K562 (cell line): Measurements from ENCODE around the gene LRP10. TPM values are rescaled to one million over a fixed set of nuclear protein-coding genes. Genes with fewer than 3 reads are reported as not detected.

ENCODE experiments used
- ATAC-seq: fragments of 200-7000 bp; cut with Tn5 transposase; 3 replicates; pipeline ENCODE4 v1.9.1; 2020; ENCODE audit warnings: moderate library complexity
- BruUV-seq: library from RNA; stranded (reverse); fragments of 400-500 nt; replicated peaks from 2 replicates; lab custom pipeline; 2021; lab: Mats Ljungman, UMichigan
- CTCF ChIA-PET: fragments of 300-600 bp; formaldehyde crosslinking; extraction: SDS; loops from one replicate; lab custom pipeline; 2021; ENCODE audit warnings: low intra/inter-chr PET ratio; lab: Yijun Ruan, JAX
- POLR2A ChIA-PET: fragments of 300-600, 350-650 bp; sonication (Branson Sonifier 250); formaldehyde crosslinking; extraction: SDS; loops from one replicate; lab custom pipeline; 2021; ENCODE audit warnings: antibody characterized with exemption, inconsistent platforms; lab: Yijun Ruan, JAX
- DNase-seq, 4 experiments: peaks; one replicate each; pipeline versions ENCODE4 v3.0.0 to v3.0.0-alpha.2; 2011 to 2018; ENCODE audit warnings: low spot score in 3 of 4, mixed read lengths in 3 of 4; ENCODE audit errors: extremely low read depth in 1 of 4
- FAIRE-seq: peaks from 2 replicates; lab custom pipeline; 2011; peaks lifted over from hg19 to GRCh38; lab: Jason Lieb, UNC
- H2AFZ ChIP-seq: 2 replicates; pipeline ENCODE4 v1.6.0; 2011; ENCODE audit warnings: low read depth, low read length, control low read depth, inconsistent platforms
- H3K27ac ChIP-seq: fragments of 200-600 bp; 3 replicates; pipeline ENCODE4 v1.8.0; 2011; ENCODE audit warnings: low read depth, mild to moderate bottlenecking, control low read depth, inconsistent platforms, low read length, moderate library complexity, mixed read lengths; ENCODE audit errors: extremely low read depth
- H3K27me3 ChIP-seq, 2 experiments: fragments of 300-600 bp in 1 of 2; 2 replicates in 1 of 2; 3 replicates in 1 of 2; pipeline versions ENCODE4 v1.6.0 to v1.8.0; 2011; ENCODE audit warnings: inconsistent platforms in 2 of 2, low read length in 2 of 2, mild to moderate bottlenecking in 1 of 2, mixed read lengths in 1 of 2, moderate library complexity in 1 of 2; ENCODE audit not compliant: control insufficient read depth in 2 of 2, insufficient read depth in 2 of 2
- H3K36me3 ChIP-seq: fragments of 300-600 bp; 3 replicates; pipeline ENCODE4 v1.8.0; 2011; ENCODE audit warnings: mild to moderate bottlenecking, low read length, inconsistent platforms; ENCODE audit not compliant: control insufficient read depth, insufficient read depth
- H3K4me1 ChIP-seq, 2 experiments: fragments of 200-600 bp in 1 of 2; replicated peaks in 1 of 2; 2 replicates in 1 of 2; 3 replicates in 1 of 2; pipeline versions ENCODE4 v1.5.1 to v1.8.0; 2011; ENCODE audit warnings: inconsistent platforms in 2 of 2, low read length in 2 of 2, mild to moderate bottlenecking in 1 of 2, mixed read lengths in 1 of 2, moderate library complexity in 1 of 2; ENCODE audit not compliant: control insufficient read depth in 2 of 2, insufficient read depth in 2 of 2
- H3K4me2 ChIP-seq: 2 replicates; pipeline ENCODE4 v1.6.1; 2011; ENCODE audit warnings: low read length, control low read depth, inconsistent platforms, mixed read lengths; ENCODE audit not compliant: insufficient read depth
- H3K4me3 ChIP-seq: fragments of 200-600 bp; sonication (generic), shearing (Covaris generic); 2 replicates; pipeline ENCODE4 v1.5.1; 2016; ENCODE audit warnings: control low read depth, inconsistent platforms
- H3K79me2 ChIP-seq: fragments of 200-600 bp; 3 replicates; pipeline ENCODE4 v1.8.0; 2011; ENCODE audit warnings: low read length, inconsistent platforms; ENCODE audit not compliant: control insufficient read depth, insufficient read depth
- H3K9ac ChIP-seq, 2 experiments: 2 replicates each; pipeline versions ENCODE4 v1.6.0 to v1.6.1; 2011; ENCODE audit warnings: low read depth in 2 of 2, low read length in 2 of 2, control low read depth in 1 of 2, inconsistent platforms in 1 of 2, mild to moderate bottlenecking in 1 of 2, mixed read lengths in 1 of 2; ENCODE audit not compliant: insufficient read depth in 1 of 2
- H3K9me1 ChIP-seq: one replicate; pipeline ENCODE4 v1.6.0; 2011; ENCODE audit warnings: inconsistent platforms, mild to moderate bottlenecking, low read length, moderate library complexity; ENCODE audit not compliant: control insufficient read depth, insufficient read depth
- H3K9me3 ChIP-seq: replicated peaks from 2 replicates; pipeline ENCODE4 v1.5.1; 2011; ENCODE audit warnings: low read depth, low read length, inconsistent platforms; ENCODE audit not compliant: control insufficient read depth, insufficient read depth
- H4K20me1 ChIP-seq: replicated peaks from 2 replicates; pipeline ENCODE4 v1.6.1; 2011; ENCODE audit warnings: low read length, inconsistent platforms, mixed read lengths; ENCODE audit not compliant: control insufficient read depth, insufficient read depth
- ARID1B ChIP-seq: fragments of 450-650 bp; IDR thresholded peaks from 2 replicates; pipeline ENCODE4 v1.6.1; 2016; ENCODE audit warnings: antibody characterized with exemption, mild to moderate bottlenecking, inconsistent platforms
- FOS ChIP-seq: IDR thresholded peaks from 3 replicates; pipeline ENCODE4 v1.6.1; 2011; ENCODE audit not compliant: insufficient read length; ENCODE audit errors: extremely low read depth
- LCOR ChIP-seq: sonication (generic); formaldehyde crosslinking; IDR thresholded peaks from 2 replicates; pipeline ENCODE4 v1.8.0; 2022; ENCODE audit warnings: mild to moderate bottlenecking, missing genetic modification reagents
- MCM7 ChIP-seq, 2 experiments: fragments of 450-650 bp; IDR thresholded peaks; 2 replicates each; pipeline ENCODE4 v1.6.1; 2016 to 2018
- PHTF2 ChIP-seq: fragments of 250-450 bp; sonication (Bioruptor Pico); IDR thresholded peaks from 2 replicates; pipeline ENCODE4 v1.5.0; 2021; ENCODE audit warnings: mild to moderate bottlenecking
- PPARD ChIP-seq: fragments of 250-450 bp; sonication (Bioruptor Pico); IDR thresholded peaks from 2 replicates; pipeline ENCODE4 v1.8.0; 2022; ENCODE audit warnings: inconsistent platforms, mild to moderate bottlenecking, moderate library complexity
- TOE1 ChIP-seq, 2 experiments: fragments of 450-650 bp in 1 of 2; sonication (generic) in 1 of 2; formaldehyde crosslinking in 1 of 2; IDR thresholded peaks; 2 replicates each; pipeline versions ENCODE4 v1.7.1 to v1.8.0; 2016 to 2022; ENCODE audit warnings: borderline replicate concordance in 2 of 2, mild to moderate bottlenecking in 2 of 2, antibody characterized with exemption in 1 of 2, inconsistent platforms in 1 of 2, low read depth in 1 of 2, missing genetic modification reagents in 1 of 2, moderate library complexity in 1 of 2
- ZNF583 ChIP-seq: fragments of 250-450 bp; sonication (Bioruptor Pico); IDR thresholded peaks from 2 replicates; pipeline ENCODE4 v1.4.0; 2020
- ZNF695 ChIP-seq: fragments of 450-650 bp; formaldehyde crosslinking; IDR thresholded peaks from 2 replicates; pipeline ENCODE4 v1.4.0; 2020; ENCODE audit warnings: mild to moderate bottlenecking, moderate library complexity
- WGBS: fragments of 100-300 bp; shearing (Covaris generic); methylation state at CpG from one replicate; pipeline ENCODE4 v1.1.6; 2016; ENCODE audit warnings: low coverage, mixed read lengths; ENCODE audit not compliant: insufficient coverage; ENCODE audit errors: missing lambda C conversion rate; 5-methylcytosine and 5-hydroxymethylcytosine counted together
- in situ Hi-C: fragments of 300-500 bp; cut with MboI; formaldehyde crosslinking; loops from 4 replicates; pipeline ENCODE4 v1.15.0; 2018; ENCODE audit warnings: inconsistent platforms, mixed read lengths
- intact Hi-C: fragments of 100-400 bp; cut with micrococcal nuclease; formaldehyde crosslinking; loops from 2 replicates; pipeline ENCODE4 v1.14.2; 2022
- polyA plus RNA-seq, 8 experiments: library from polyadenylated mRNA; depleted of rRNA in 4 of 8; stranded (reverse) in 5 of 8; unstranded in 3 of 8; fragments of >200 nt; fragmentation: Nextera tagmentation in 2 of 8; fragmentation: Illumina TruSeq in 1 of 8; extraction: Ambion mirVana in 2 of 8; extraction: Trizol in 1 of 8; gene quantifications; 2 replicates each; pipeline versions ENCODE4 v1.2.1 to v1.2.3, GENCODE V29; 2011 to 2014; ENCODE audit warnings: inconsistent platforms in 1 of 8, missing spikeins in 1 of 8
- total RNA-seq, 7 experiments: library from RNA; depleted of rRNA in 6 of 7; stranded (reverse); fragments of >200 nt in 6 of 7; fragmentation: Illumina TruSeq in 2 of 7; extraction: Trizol in 2 of 7; gene quantifications; 2 replicates each; pipeline versions ENCODE4 v1.2.1 to v1.2.3, GENCODE V29; 2011 to 2021; ENCODE audit warnings: low replicate concordance in 1 of 7
- TF ChIP-seq, protein P1 (sequence below): fragments of 250-450 bp; sonication (Bioruptor Pico); IDR thresholded peaks from 2 replicates; pipeline ENCODE4 v1.5.0; 2020; ENCODE audit warnings: mild to moderate bottlenecking, borderline replicate concordance
- TF ChIP-seq, protein P2 (sequence below): fragments of 450-650 bp; IDR thresholded peaks from 2 replicates; pipeline ENCODE4 v1.6.1; 2017; ENCODE audit warnings: antibody characterized with exemption
- TF ChIP-seq, protein P3 (sequence below): fragments of 450-650 bp; IDR thresholded peaks from 2 replicates; pipeline ENCODE4 v1.6.1; 2016; ENCODE audit warnings: mild to moderate bottlenecking

The LRP10 gene
- total and polyA plus RNA-seq, 9 of the 15 experiments (the other 6 are each of a cell fraction or from before 2014, with no cell fraction given) = 1.3 to 45.5 (median 10.9) TPM

DNA sequence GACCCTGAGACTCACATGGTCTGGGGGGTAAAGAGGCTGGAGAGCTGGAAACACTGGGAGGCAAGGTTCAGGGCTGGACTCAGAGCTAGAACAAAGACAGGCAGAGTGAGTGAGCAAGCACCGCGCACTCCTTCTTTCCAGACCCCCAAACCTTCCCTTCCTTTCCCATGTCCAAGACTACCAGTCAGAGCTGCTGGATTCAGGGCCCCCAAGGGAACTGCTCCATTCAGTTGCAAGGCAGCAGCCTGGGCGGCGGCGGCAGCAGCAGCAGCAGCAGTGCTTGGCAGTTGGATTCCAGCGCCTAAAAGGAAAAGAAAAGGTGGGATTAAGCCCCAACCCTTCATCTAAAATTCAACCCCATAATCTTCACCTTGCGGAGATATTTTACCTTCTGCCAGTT lies 30.3 kb downstream of the LRP10 start:
- H3K9me1 ChIP-seq = no peaks in the 10 kb centered on the region
- no peaks in the 10 kb centered on the region for H4K20me1 ChIP-seq
- CTCF ChIA-PET = interaction anchor here (1.2 kb wide), 1 partner anchor 344 kb away, joined by 3 read pairs; no protein-coding TSS in a partner anchor
- H3K36me3 ChIP-seq = peaks cover 74% of the 10 kb centered on the region
- H3K9ac ChIP-seq = no peak overlapping the region
- intact Hi-C loops (no loop called here), in situ Hi-C loops (no loop called here)
- peaks cover 5 to 30% of the 10 kb centered on the region in 2 experiments; a peak in 2 of 5 replicates for H3K4me1 ChIP-seq
- FAIRE-seq (no peak), DNase-seq (no peak), ATAC-seq (no peak)
- WGBS = 95% methylated on average over 7 of the region's 7 CpGs
- TF ChIP-seq LCOR (CRISPR knock-in tag) (no peak), FOS (no peak), TOE1 (IDR thresholded peaks at IDR 0.05; ENCODE audit: borderline replicate concordance) (no peak), TOE1 (CRISPR knock-in tag; IDR thresholded peaks at IDR 0.05; ENCODE audit: borderline replicate concordance, low read depth) (no peak), ZNF695 (CRISPR knock-in tag) (no peak), MCM7 (IDR thresholded peaks at IDR 0.05) (no peak), PPARD (CRISPR knock-in tag) (no peak), ARID1B (no peak), ZNF583 (no peak), PHTF2 (CRISPR knock-in tag) (no peak)
- TF ChIP-seq, protein P1, sequence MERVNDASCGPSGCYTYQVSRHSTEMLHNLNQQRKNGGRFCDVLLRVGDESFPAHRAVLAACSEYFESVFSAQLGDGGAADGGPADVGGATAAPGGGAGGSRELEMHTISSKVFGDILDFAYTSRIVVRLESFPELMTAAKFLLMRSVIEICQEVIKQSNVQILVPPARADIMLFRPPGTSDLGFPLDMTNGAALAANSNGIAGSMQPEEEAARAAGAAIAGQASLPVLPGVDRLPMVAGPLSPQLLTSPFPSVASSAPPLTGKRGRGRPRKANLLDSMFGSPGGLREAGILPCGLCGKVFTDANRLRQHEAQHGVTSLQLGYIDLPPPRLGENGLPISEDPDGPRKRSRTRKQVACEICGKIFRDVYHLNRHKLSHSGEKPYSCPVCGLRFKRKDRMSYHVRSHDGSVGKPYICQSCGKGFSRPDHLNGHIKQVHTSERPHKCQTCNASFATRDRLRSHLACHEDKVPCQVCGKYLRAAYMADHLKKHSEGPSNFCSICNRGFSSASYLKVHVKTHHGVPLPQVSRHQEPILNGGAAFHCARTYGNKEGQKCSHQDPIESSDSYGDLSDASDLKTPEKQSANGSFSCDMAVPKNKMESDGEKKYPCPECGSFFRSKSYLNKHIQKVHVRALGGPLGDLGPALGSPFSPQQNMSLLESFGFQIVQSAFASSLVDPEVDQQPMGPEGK (CRISPR knock-in tag) = no peak
- TF ChIP-seq, protein P2, sequence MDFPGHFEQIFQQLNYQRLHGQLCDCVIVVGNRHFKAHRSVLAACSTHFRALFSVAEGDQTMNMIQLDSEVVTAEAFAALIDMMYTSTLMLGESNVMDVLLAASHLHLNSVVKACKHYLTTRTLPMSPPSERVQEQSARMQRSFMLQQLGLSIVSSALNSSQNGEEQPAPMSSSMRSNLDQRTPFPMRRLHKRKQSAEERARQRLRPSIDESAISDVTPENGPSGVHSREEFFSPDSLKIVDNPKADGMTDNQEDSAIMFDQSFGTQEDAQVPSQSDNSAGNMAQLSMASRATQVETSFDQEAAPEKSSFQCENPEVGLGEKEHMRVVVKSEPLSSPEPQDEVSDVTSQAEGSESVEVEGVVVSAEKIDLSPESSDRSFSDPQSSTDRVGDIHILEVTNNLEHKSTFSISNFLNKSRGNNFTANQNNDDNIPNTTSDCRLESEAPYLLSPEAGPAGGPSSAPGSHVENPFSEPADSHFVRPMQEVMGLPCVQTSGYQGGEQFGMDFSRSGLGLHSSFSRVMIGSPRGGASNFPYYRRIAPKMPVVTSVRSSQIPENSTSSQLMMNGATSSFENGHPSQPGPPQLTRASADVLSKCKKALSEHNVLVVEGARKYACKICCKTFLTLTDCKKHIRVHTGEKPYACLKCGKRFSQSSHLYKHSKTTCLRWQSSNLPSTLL = no peak
- TF ChIP-seq, protein P3, sequence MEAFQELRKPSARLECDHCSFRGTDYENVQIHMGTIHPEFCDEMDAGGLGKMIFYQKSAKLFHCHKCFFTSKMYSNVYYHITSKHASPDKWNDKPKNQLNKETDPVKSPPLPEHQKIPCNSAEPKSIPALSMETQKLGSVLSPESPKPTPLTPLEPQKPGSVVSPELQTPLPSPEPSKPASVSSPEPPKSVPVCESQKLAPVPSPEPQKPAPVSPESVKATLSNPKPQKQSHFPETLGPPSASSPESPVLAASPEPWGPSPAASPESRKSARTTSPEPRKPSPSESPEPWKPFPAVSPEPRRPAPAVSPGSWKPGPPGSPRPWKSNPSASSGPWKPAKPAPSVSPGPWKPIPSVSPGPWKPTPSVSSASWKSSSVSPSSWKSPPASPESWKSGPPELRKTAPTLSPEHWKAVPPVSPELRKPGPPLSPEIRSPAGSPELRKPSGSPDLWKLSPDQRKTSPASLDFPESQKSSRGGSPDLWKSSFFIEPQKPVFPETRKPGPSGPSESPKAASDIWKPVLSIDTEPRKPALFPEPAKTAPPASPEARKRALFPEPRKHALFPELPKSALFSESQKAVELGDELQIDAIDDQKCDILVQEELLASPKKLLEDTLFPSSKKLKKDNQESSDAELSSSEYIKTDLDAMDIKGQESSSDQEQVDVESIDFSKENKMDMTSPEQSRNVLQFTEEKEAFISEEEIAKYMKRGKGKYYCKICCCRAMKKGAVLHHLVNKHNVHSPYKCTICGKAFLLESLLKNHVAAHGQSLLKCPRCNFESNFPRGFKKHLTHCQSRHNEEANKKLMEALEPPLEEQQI = no peak
- no TSS peak for BruUV-seq
- H2AFZ ChIP-seq = no peak overlapping the region
- H3K4me2 ChIP-seq = no peak overlapping the region
- H3K4me3 ChIP-seq = no peak overlapping the region
- H3K9me3 ChIP-seq = no peaks in the 10 kb centered on the region
- no peaks in the 10 kb centered on the region for H3K79me2 ChIP-seq
- no peaks in the 10 kb centered on the region for H3K27me3 ChIP-seq
- POLR2A ChIA-PET = interaction anchor here (0.6 to 2.9 kb wide), 9 partner anchors 10 to 1032 kb away, joined by 3 to 10 read pairs (median 3); partner anchors contain the start of genes OXA1L and RBM23
- H3K27ac ChIP-seq = no peak overlapping the region
